Measurements from ENCODE around the gene SPIRE2. TPM values are rescaled to one million over a fixed set of nuclear protein-coding genes. Genes with fewer than 3 reads are reported as not detected.

The SPIRE2 gene
- polyA plus RNA-seq, 1 donor from 2014 or later, result 45.0 TPM

GRCh38 chr16:89837014-89837546, 8.8 kb downstream of the SPIRE2 start:
- Histone ChIP-seq H3K27ac (ENCODE audit: low read length) (no peak overlapping the region), H3K4me3 (ENCODE audit: low read length) (no peak overlapping the region), H3K4me2 (ENCODE audit: low read length) (no peak overlapping the region), H3K9me3 (ENCODE audit: low read length) (no peaks in the 10 kb centered on the region), H3K36me3 (ENCODE audit: insufficient read depth, low read length) (peaks cover 11% of the 10 kb centered on the region), H2AFZ (ENCODE audit: low read depth, low read length) (no peak overlapping the region), H3K9ac (ENCODE audit: low read length) (no peak overlapping the region), H3F3A (ENCODE audit: insufficient read depth, low read length, poor library complexity, severe bottlenecking) (no peaks in the 10 kb centered on the region), H3K79me2 (replicated peaks; ENCODE audit: insufficient read depth, low read length) (no peaks in the 10 kb centered on the region), H3K27me3 (ENCODE audit: insufficient read depth, low read depth, low read length) (no peaks in the 10 kb centered on the region), H3K9me2 (ENCODE audit: insufficient read depth, low read length) (no peaks in the 10 kb centered on the region), H4K20me1 (ENCODE audit: insufficient read depth) (no peaks in the 10 kb centered on the region)
- TF ChIP-seq POLR2AphosphoS5 (IDR thresholded peaks at IDR 0.05) (no peak), EZH2 (IDR thresholded peaks at IDR 0.05; ENCODE audit: borderline replicate concordance, insufficient read depth, low read length, poor library complexity, severe bottlenecking) (no peak), REST (IDR thresholded peaks at IDR 0.05; ENCODE audit: borderline replicate concordance) (no peak), CTCF (IDR thresholded peaks at IDR 0.05; ENCODE audit: poor library complexity, severe bottlenecking) (no peak), EP300 (conservative IDR thresholded peaks at IDR 0.05; ENCODE audit: poor library complexity, severe bottlenecking) (no peak), MXI1 (conservative IDR thresholded peaks at IDR 0.05; ENCODE audit: poor library complexity, severe bottlenecking) (no peak), RAD21 (conservative IDR thresholded peaks at IDR 0.05) (no peak)

- Histone ChIP-seq H3K36me3 (ENCODE audit: insufficient read depth, low read length) (no peaks in the 10 kb centered on the region), H3K4me3 (ENCODE audit: low read length) (no peak overlapping the region), H2AFZ (ENCODE audit: low read depth, low read length) (no peak overlapping the region), H3K27me3 (ENCODE audit: insufficient read depth, low read depth, low read length) (no peaks in the 10 kb centered on the region), H3K4me2 (ENCODE audit: low read length) (no peak overlapping the region), H3K9me2 (ENCODE audit: insufficient read depth, low read length) (no peaks in the 10 kb centered on the region), H3K79me2 (replicated peaks; ENCODE audit: insufficient read depth, low read length) (no peaks in the 10 kb centered on the region), H4K20me1 (ENCODE audit: insufficient read depth) (no peaks in the 10 kb centered on the region), H3K9ac (ENCODE audit: low read length) (no peak overlapping the region), H3K27ac (ENCODE audit: low read length) (no peak overlapping the region), H3K9me3 (ENCODE audit: low read length) (no peaks in the 10 kb centered on the region), H3F3A (ENCODE audit: insufficient read depth, low read length, poor library complexity, severe bottlenecking) (no peaks in the 10 kb centered on the region)
- no peak for TF ChIP-seq RAD21 (conservative IDR thresholded peaks at IDR 0.05)
- no peak for TF ChIP-seq POLR2AphosphoS5 (IDR thresholded peaks at IDR 0.05)
- no peak for TF ChIP-seq CTCF (IDR thresholded peaks at IDR 0.05; ENCODE audit: poor library complexity, severe bottlenecking)
- TF ChIP-seq EP300 (conservative IDR thresholded peaks at IDR 0.05; ENCODE audit: poor library complexity, severe bottlenecking), result no peak
- no peak for TF ChIP-seq MXI1 (conservative IDR thresholded peaks at IDR 0.05; ENCODE audit: poor library complexity, severe bottlenecking)
- no peak for TF ChIP-seq REST (IDR thresholded peaks at IDR 0.05; ENCODE audit: borderline replicate concordance)
- no peak for TF ChIP-seq EZH2 (IDR thresholded peaks at IDR 0.05; ENCODE audit: borderline replicate concordance, insufficient read depth, low read length, poor library complexity, severe bottlenecking)
These were observed 13.0 kb downstream of the SPIRE2 start for GRCh38 chr16:89841275-89841674.
